Liver (tissue), 9 donors: ENCODE results near the gene ACTR2. TPM values are rescaled to one million over a fixed set of nuclear protein-coding genes. Genes with fewer than 3 reads are reported as not detected.

Source experiments
- DNase-seq: peaks from one replicate; pipeline ENCODE4 v3.0.0-alpha.2; 2017; ENCODE audit warnings: low spot score
- H3K27ac ChIP-seq, 2 donors: one replicate each; pipeline ENCODE4 v1.7.0; 2013; ENCODE audit warnings: inconsistent platforms in 2 of 2, low read length in 2 of 2, control low read depth in 1 of 2, low read depth in 1 of 2, mild to moderate bottlenecking in 1 of 2
- H3K27me3 ChIP-seq, 4 donors: one replicate each; pipeline versions ENCODE4 v1.6.1 to v1.7.0; 2013; ENCODE audit warnings: low read length in 3 of 4, inconsistent platforms in 1 of 4, mild to moderate bottlenecking in 1 of 4, moderate library complexity in 1 of 4; ENCODE audit not compliant: control insufficient read depth in 4 of 4, insufficient read depth in 4 of 4
- H3K36me3 ChIP-seq, 4 donors: one replicate each; pipeline versions ENCODE4 v1.6.1 to v1.7.0; 2013; ENCODE audit warnings: low read length in 3 of 4, mild to moderate bottlenecking in 3 of 4, low read depth in 1 of 4, moderate library complexity in 1 of 4; ENCODE audit not compliant: control insufficient read depth in 4 of 4, insufficient read depth in 3 of 4
- H3K4me1 ChIP-seq, 4 donors: one replicate each; pipeline versions ENCODE4 v1.6.1 to v1.7.0; 2013; ENCODE audit warnings: low read length in 3 of 4, mild to moderate bottlenecking in 3 of 4, moderate library complexity in 1 of 4; ENCODE audit not compliant: control insufficient read depth in 4 of 4, insufficient read depth in 4 of 4
- H3K4me3 ChIP-seq, 3 donors: one replicate each; pipeline versions ENCODE4 v1.6.1 to v1.7.0; 2013; ENCODE audit warnings: low read length in 3 of 3, control low read depth in 1 of 3, low read depth in 1 of 3, mild to moderate bottlenecking in 1 of 3
- H3K9ac ChIP-seq, 2 donors: one replicate each; pipeline ENCODE4 v1.7.0; 2013; ENCODE audit warnings: low read length in 2 of 2, mild to moderate bottlenecking in 2 of 2, moderate library complexity in 2 of 2, control low read depth in 1 of 2, low read depth in 1 of 2
- H3K9me3 ChIP-seq, 4 donors: one replicate each; pipeline versions ENCODE4 v1.6.1 to v1.7.0; 2013; ENCODE audit warnings: low read length in 3 of 4; ENCODE audit not compliant: control insufficient read depth in 4 of 4
- EGR1 ChIP-seq, 2 donors: IDR thresholded peaks; 2 replicates each; pipeline ENCODE4 v1.6.1; 2016 to 2018; ENCODE audit warnings: antibody characterized with exemption in 2 of 2, low read depth in 2 of 2
- FOXA1 ChIP-seq: IDR thresholded peaks from 2 replicates; pipeline ENCODE4 v1.6.1; 2016; ENCODE audit warnings: antibody characterized with exemption
- FOXA2 ChIP-seq: IDR thresholded peaks from 2 replicates; pipeline ENCODE4 v1.6.1; 2016; ENCODE audit warnings: antibody characterized with exemption
- GABPA ChIP-seq, 2 donors: IDR thresholded peaks in 1 of 2; conservative IDR thresholded peaks in 1 of 2; 2 replicates each; pipeline ENCODE4 v1.6.1; 2016; ENCODE audit warnings: antibody characterized with exemption in 2 of 2, mild to moderate bottlenecking in 1 of 2, moderate library complexity in 1 of 2
- HNF4A ChIP-seq, 2 donors: conservative IDR thresholded peaks; 2 replicates each; pipeline ENCODE4 v1.6.1; 2016; ENCODE audit warnings: antibody characterized with exemption in 2 of 2, mild to moderate bottlenecking in 2 of 2
- HNF4G ChIP-seq: IDR thresholded peaks from 2 replicates; pipeline ENCODE4 v1.6.1; 2016; ENCODE audit warnings: antibody characterized with exemption
- JUND ChIP-seq, 2 donors: IDR thresholded peaks; 2 replicates each; pipeline ENCODE4 v1.6.1; 2016; ENCODE audit warnings: antibody characterized with exemption in 2 of 2
- NR2F2 ChIP-seq: IDR thresholded peaks from 2 replicates; pipeline ENCODE4 v1.6.1; 2016; ENCODE audit warnings: antibody characterized with exemption
- RAD21 ChIP-seq, 2 donors: IDR thresholded peaks; 2 replicates each; pipeline ENCODE4 v1.6.1; 2016; ENCODE audit warnings: antibody characterized with exemption in 2 of 2, mild to moderate bottlenecking in 2 of 2
- RXRA ChIP-seq, 2 donors: IDR thresholded peaks; 2 replicates each; pipeline ENCODE4 v1.6.1; 2017 to 2018; ENCODE audit warnings: antibody characterized with exemption in 2 of 2, mild to moderate bottlenecking in 1 of 2
- SP1 ChIP-seq: IDR thresholded peaks from 2 replicates; pipeline ENCODE4 v1.6.1; 2018; ENCODE audit warnings: antibody characterized with exemption, mild to moderate bottlenecking
- TAF1 ChIP-seq: conservative IDR thresholded peaks from 2 replicates; pipeline ENCODE4 v1.6.1; 2016; ENCODE audit warnings: antibody characterized with exemption, mild to moderate bottlenecking
- YY1 ChIP-seq: IDR thresholded peaks from 2 replicates; pipeline ENCODE4 v1.6.1; 2016; ENCODE audit warnings: antibody characterized with exemption, mild to moderate bottlenecking
- WGBS: extraction: QIAGEN DNeasy Blood & Tissue Kit; methylation state at CpG from one replicate; pipeline ENCODE4 v1.1.7; 2013; 5-methylcytosine and 5-hydroxymethylcytosine counted together
- polyA plus RNA-seq, 2 donors: library from polyadenylated mRNA; stranded (reverse) in 1 of 2; unstranded in 1 of 2; fragments of 200-250 nt in 1 of 2; fragments of >200 nt in 1 of 2; fragmentation: Nextera tagmentation in 1 of 2; extraction: Ambion mirVana in 1 of 2; gene quantifications; one replicate each; pipeline versions ENCODE4 v1.2.1 to v1.2.3, GENCODE V29; 2013 to 2015
- total RNA-seq, 2 donors: library from RNA; depleted of rRNA; stranded (reverse); fragments of >200 nt; gene quantifications; one replicate each; pipeline ENCODE4 v1.2.3, GENCODE V29; 2014
- TF ChIP-seq, protein P1 (sequence below): IDR thresholded peaks from 2 replicates; pipeline ENCODE4 v1.6.1; 2016; ENCODE audit warnings: antibody characterized with exemption
- TF ChIP-seq, protein P2 (sequence below): fragments of 150-350 bp; IDR thresholded peaks from 2 replicates; pipeline ENCODE4 v1.5.1; 2017; ENCODE audit warnings: improper control_type of control experiment, low read depth, low read length; ENCODE audit not compliant: missing input control
- TF ChIP-seq, protein P3 (sequence below): IDR thresholded peaks from 2 replicates; pipeline ENCODE4 v1.6.1; 2016; ENCODE audit warnings: antibody characterized with exemption
- TF ChIP-seq, protein P4 (sequence below): IDR thresholded peaks from 2 replicates; pipeline ENCODE4 v1.6.1; 2016; ENCODE audit warnings: antibody characterized with exemption
- TF ChIP-seq, protein P5 (sequence below): IDR thresholded peaks from 2 replicates; pipeline ENCODE4 v1.6.1; 2016; ENCODE audit warnings: antibody characterized with exemption, mild to moderate bottlenecking
- donor health status: healthy.
- donor health status: healthy.
- donor health status: healthy.
- donor health status: healthy.
- donor health status: healthy.

Gene ACTR2
- total and polyA plus RNA-seq, 4 donors, result 21.6 to 72.0 (median 45.9) TPM

DNA sequence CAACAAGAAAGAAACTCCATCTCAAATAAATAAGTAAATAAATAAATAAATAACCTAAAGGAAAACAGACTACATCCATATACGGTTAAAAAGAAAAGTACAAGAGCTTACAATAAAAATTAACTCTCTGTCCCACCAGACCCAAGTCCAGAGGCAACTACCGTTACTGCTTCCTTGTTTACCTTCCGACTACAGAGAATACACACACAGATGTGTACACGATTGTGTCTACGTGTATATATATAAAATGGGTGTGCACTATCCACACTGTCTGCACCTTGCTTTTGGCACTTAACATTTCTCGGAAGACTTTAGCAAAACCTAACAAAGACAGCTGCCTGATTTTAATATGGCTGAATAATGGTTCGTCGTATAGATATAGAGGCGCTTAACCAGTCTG is 69.9 kb downstream of the ACTR2 start (continued):
- TF ChIP-seq, protein P1, sequence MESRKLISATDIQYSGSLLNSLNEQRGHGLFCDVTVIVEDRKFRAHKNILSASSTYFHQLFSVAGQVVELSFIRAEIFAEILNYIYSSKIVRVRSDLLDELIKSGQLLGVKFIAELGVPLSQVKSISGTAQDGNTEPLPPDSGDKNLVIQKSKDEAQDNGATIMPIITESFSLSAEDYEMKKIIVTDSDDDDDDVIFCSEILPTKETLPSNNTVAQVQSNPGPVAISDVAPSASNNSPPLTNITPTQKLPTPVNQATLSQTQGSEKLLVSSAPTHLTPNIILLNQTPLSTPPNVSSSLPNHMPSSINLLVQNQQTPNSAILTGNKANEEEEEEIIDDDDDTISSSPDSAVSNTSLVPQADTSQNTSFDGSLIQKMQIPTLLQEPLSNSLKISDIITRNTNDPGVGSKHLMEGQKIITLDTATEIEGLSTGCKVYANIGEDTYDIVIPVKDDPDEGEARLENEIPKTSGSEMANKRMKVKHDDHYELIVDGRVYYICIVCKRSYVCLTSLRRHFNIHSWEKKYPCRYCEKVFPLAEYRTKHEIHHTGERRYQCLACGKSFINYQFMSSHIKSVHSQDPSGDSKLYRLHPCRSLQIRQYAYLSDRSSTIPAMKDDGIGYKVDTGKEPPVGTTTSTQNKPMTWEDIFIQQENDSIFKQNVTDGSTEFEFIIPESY, result no peak
- TF ChIP-seq RAD21 (IDR thresholded peaks at IDR 0.05) (no peak), YY1 (no peak)
- TF ChIP-seq, protein P2, sequence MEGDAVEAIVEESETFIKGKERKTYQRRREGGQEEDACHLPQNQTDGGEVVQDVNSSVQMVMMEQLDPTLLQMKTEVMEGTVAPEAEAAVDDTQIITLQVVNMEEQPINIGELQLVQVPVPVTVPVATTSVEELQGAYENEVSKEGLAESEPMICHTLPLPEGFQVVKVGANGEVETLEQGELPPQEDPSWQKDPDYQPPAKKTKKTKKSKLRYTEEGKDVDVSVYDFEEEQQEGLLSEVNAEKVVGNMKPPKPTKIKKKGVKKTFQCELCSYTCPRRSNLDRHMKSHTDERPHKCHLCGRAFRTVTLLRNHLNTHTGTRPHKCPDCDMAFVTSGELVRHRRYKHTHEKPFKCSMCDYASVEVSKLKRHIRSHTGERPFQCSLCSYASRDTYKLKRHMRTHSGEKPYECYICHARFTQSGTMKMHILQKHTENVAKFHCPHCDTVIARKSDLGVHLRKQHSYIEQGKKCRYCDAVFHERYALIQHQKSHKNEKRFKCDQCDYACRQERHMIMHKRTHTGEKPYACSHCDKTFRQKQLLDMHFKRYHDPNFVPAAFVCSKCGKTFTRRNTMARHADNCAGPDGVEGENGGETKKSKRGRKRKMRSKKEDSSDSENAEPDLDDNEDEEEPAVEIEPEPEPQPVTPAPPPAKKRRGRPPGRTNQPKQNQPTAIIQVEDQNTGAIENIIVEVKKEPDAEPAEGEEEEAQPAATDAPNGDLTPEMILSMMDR, result no peak

DNA sequence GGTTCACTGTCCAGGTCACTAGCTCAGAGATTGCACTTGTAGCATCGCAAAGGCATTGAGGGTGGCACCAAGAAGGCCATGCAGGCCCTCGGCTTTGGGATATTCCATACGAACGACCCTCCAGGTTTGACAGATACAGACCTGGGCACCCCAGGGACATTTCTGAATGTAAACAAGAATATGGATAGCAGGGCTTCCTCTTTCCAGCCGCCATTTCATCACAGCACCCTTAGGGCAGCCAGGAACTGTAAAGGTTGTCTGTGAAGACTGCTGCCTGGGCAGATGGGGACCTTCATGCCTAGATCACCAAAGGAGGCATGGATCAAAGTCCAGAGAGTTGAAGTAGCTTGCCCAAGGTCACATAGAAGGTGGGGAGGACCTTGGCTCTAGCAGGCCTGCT is 70.5 kb downstream of the ACTR2 start:
- WGBS, result 87% methylated on average over 5 of the region's 5 CpGs
- no peak for DNase-seq
- no peaks in the 10 kb centered on the region for H3K36me3 ChIP-seq
- no peak overlapping the region for H3K27ac ChIP-seq
- H3K9me3 ChIP-seq, result no peaks in the 10 kb centered on the region
- no peaks in the 10 kb centered on the region for H3K27me3 ChIP-seq
- peaks cover 0 to 2% (median 0%) of the 10 kb centered on the region in 4 donors for H3K4me1 ChIP-seq
- H3K4me3 ChIP-seq, result no peak overlapping the region
- no peak overlapping the region for H3K9ac ChIP-seq
- no peak for TF ChIP-seq EGR1 (IDR thresholded peaks at IDR 0.05; ENCODE audit: low read depth in 2 of 2)
- TF ChIP-seq HNF4G, result no peak
- no peak for TF ChIP-seq FOXA1
- no peak for TF ChIP-seq HNF4A (conservative IDR thresholded peaks at IDR 0.05)
- TF ChIP-seq SP1, result no peak
- TF ChIP-seq, protein P3, sequence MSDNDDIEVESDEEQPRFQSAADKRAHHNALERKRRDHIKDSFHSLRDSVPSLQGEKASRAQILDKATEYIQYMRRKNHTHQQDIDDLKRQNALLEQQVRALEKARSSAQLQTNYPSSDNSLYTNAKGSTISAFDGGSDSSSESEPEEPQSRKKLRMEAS, result no peak
- TF ChIP-seq, protein P1, result no peak
- TF ChIP-seq YY1, result no peak
- TF ChIP-seq TAF1, result no peak
- TF ChIP-seq GABPA (IDR thresholded peaks at IDR 0.05 in 1 of 2, conservative IDR thresholded peaks at IDR 0.05 in 1 of 2), result no peak
- TF ChIP-seq, protein P4, sequence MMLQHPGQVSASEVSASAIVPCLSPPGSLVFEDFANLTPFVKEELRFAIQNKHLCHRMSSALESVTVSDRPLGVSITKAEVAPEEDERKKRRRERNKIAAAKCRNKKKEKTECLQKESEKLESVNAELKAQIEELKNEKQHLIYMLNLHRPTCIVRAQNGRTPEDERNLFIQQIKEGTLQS, result no peak
- TF ChIP-seq, protein P2, result no peak
- no peak for TF ChIP-seq JUND (IDR thresholded peaks at IDR 0.05)
- TF ChIP-seq RAD21 (IDR thresholded peaks at IDR 0.05), result no peak
- TF ChIP-seq RXRA (IDR thresholded peaks at IDR 0.05), result no peak
- TF ChIP-seq, protein P5, sequence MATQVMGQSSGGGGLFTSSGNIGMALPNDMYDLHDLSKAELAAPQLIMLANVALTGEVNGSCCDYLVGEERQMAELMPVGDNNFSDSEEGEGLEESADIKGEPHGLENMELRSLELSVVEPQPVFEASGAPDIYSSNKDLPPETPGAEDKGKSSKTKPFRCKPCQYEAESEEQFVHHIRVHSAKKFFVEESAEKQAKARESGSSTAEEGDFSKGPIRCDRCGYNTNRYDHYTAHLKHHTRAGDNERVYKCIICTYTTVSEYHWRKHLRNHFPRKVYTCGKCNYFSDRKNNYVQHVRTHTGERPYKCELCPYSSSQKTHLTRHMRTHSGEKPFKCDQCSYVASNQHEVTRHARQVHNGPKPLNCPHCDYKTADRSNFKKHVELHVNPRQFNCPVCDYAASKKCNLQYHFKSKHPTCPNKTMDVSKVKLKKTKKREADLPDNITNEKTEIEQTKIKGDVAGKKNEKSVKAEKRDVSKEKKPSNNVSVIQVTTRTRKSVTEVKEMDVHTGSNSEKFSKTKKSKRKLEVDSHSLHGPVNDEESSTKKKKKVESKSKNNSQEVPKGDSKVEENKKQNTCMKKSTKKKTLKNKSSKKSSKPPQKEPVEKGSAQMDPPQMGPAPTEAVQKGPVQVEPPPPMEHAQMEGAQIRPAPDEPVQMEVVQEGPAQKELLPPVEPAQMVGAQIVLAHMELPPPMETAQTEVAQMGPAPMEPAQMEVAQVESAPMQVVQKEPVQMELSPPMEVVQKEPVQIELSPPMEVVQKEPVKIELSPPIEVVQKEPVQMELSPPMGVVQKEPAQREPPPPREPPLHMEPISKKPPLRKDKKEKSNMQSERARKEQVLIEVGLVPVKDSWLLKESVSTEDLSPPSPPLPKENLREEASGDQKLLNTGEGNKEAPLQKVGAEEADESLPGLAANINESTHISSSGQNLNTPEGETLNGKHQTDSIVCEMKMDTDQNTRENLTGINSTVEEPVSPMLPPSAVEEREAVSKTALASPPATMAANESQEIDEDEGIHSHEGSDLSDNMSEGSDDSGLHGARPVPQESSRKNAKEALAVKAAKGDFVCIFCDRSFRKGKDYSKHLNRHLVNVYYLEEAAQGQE, result no peak
- no peak for TF ChIP-seq NR2F2
- TF ChIP-seq FOXA2, result no peak
